NB4 (cell line): ENCODE measurements around the gene HTR4.

ENCODE experiments used
- DNase-seq: peaks from one replicate; pipeline ENCODE4 v3.0.0; 2010; ENCODE audit warnings: low read depth
- H3K4me3 ChIP-seq: one replicate; pipeline ENCODE4 v1.5.1; 2011; ENCODE audit warnings: mild to moderate bottlenecking, low read depth, low read length, moderate library complexity
- CTCF ChIP-seq: IDR thresholded peaks from one replicate; pipeline ENCODE4 v1.5.1; 2012; ENCODE audit warnings: low read depth, low read length
- MAX ChIP-seq: IDR thresholded peaks from 2 replicates; pipeline ENCODE4 v1.6.1; 2011; ENCODE audit warnings: low read depth, low read length
- MYC ChIP-seq: IDR thresholded peaks from 2 replicates; pipeline ENCODE4 v1.6.1; 2011; ENCODE audit warnings: low read depth, low read length
- POLR2A ChIP-seq: IDR thresholded peaks from 2 replicates; pipeline ENCODE4 v1.6.1; 2011; ENCODE audit warnings: mild to moderate bottlenecking; ENCODE audit not compliant: insufficient read length; ENCODE audit errors: extremely low read depth

HTR4 gene

GRCh38 chr5:148686660-148687059 lies 32.3 kb upstream of the HTR4 start:
- no peak overlapping the region for H3K4me3 ChIP-seq
- TF ChIP-seq CTCF, result no peak
- TF ChIP-seq MYC, result no peak
- no peak for TF ChIP-seq MAX
- TF ChIP-seq POLR2A, result no peak
- no peak for DNase-seq

- TF ChIP-seq MYC, result no peak
- no peak for TF ChIP-seq CTCF
- no peak for TF ChIP-seq POLR2A
- TF ChIP-seq MAX, result no peak
- no peak overlapping the region for H3K4me3 ChIP-seq
- no peak for DNase-seq
Observed at GRCh38 chr5:148685520-148686134, 31.3 kb upstream of the HTR4 start.

- no peak overlapping the region for H3K4me3 ChIP-seq
- no peak for DNase-seq
- TF ChIP-seq MYC (no peak), POLR2A (no peak)
Observed at GRCh38 chr5:148684528-148684927, 30.2 kb upstream of the HTR4 start.

DNA sequence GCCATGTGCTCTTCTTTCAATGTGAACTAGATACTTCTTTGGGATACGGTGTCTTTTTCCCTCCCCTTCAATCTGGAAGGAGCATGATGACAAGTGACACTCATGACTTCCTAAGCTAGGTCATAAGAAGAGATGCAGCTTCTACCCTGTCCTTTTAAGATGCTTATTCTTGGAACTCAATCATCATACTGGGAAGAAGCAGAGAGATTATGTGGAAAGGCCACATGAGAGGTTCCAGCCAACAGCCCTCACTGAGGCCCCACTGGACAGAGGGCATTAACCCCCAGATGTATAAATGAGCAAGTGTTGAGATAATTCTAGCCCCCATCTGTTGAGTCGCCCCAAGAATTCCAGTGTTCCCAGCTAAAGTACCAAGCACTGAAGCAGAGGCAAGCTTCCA lies 29.3 kb upstream of the HTR4 start:
- no peak for DNase-seq
- no peak for TF ChIP-seq MYC
- TF ChIP-seq CTCF, result no peak
- TF ChIP-seq MAX, result no peak
- no peak for TF ChIP-seq POLR2A
- no peak overlapping the region for H3K4me3 ChIP-seq

- no peak for TF ChIP-seq POLR2A
- TF ChIP-seq CTCF, result no peak
- TF ChIP-seq MYC, result no peak
- TF ChIP-seq MAX, result no peak
- no peak for DNase-seq
- no peak overlapping the region for H3K4me3 ChIP-seq
Observed at GRCh38 chr5:148682058-148683026, 28.0 kb upstream of the HTR4 start.
